ENCODE measurements around the gene STK16. TPM values are rescaled to one million over a fixed set of nuclear protein-coding genes. Genes with fewer than 3 reads are reported as not detected.

The STK16 gene
- polyA plus RNA-seq, 3 donors: 16.7 to 40.7 (median 17.8) TPM

DNA sequence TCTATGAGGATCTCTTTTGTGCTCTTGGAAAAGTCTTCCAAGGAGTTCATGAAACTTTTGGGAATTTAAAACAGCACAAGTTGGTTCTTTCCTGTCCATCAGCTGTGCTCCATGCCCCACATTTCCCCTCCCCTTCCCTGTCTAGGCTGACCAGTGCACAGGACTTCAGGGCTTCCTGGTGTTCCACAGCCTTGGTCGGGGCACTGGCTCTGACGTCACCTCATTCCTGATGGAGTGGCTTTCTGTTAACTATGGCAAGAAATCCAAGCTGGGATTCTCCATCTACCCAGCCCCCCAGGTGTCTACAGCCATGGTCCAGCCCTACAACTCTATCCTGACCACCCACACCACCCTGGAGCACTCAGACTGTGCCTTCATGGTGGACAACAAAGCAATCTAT is 25.7 kb downstream of the STK16 start:
- no peaks in the 10 kb centered on the region for H3K9me3 ChIP-seq (replicated peaks in 1 of 2; ENCODE audit: control insufficient read depth in 1 of 2, insufficient read depth in 1 of 2, low read length in 2 of 2)
- no peak overlapping the region for H3K4me2 ChIP-seq (replicated peaks; ENCODE audit: extremely low read depth, low read length, poor library complexity, severe bottlenecking)
- Mint-ChIP-seq H3K9me3 (no peaks in the 10 kb centered on the region), H3K4me1 (no peaks in the 10 kb centered on the region), H3K4me3 (no peak overlapping the region), H3K27me3 (ENCODE audit: low read depth in 3 of 3) (peaks cover 8 to 20% (median 19%) of the 10 kb centered on the region in 3 donors), H3K27ac (no peak overlapping the region), H3K36me3 (no peaks in the 10 kb centered on the region)
- no peak overlapping the region for H3K9ac ChIP-seq (ENCODE audit: insufficient read depth, low read length, poor library complexity, severe bottlenecking)
- H3K79me2 ChIP-seq (ENCODE audit: insufficient read depth, low read length): no peaks in the 10 kb centered on the region
- H3K36me3 ChIP-seq (replicated peaks in 1 of 2; ENCODE audit: control insufficient read depth in 1 of 2, insufficient read depth in 2 of 2, low read length in 2 of 2): no peaks in the 10 kb centered on the region
- no peaks in the 10 kb centered on the region for H3K27me3 ChIP-seq (ENCODE audit: control insufficient read depth in 2 of 2, insufficient read depth in 2 of 2, low read length in 2 of 2)
- H2AFZ ChIP-seq (ENCODE audit: insufficient read depth, low read depth, low read length, poor library complexity, severe bottlenecking): no peak overlapping the region
- TF ChIP-seq, protein P1, sequence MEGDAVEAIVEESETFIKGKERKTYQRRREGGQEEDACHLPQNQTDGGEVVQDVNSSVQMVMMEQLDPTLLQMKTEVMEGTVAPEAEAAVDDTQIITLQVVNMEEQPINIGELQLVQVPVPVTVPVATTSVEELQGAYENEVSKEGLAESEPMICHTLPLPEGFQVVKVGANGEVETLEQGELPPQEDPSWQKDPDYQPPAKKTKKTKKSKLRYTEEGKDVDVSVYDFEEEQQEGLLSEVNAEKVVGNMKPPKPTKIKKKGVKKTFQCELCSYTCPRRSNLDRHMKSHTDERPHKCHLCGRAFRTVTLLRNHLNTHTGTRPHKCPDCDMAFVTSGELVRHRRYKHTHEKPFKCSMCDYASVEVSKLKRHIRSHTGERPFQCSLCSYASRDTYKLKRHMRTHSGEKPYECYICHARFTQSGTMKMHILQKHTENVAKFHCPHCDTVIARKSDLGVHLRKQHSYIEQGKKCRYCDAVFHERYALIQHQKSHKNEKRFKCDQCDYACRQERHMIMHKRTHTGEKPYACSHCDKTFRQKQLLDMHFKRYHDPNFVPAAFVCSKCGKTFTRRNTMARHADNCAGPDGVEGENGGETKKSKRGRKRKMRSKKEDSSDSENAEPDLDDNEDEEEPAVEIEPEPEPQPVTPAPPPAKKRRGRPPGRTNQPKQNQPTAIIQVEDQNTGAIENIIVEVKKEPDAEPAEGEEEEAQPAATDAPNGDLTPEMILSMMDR (IDR thresholded peaks at IDR 0.05): no peak
- no peak for DNase-seq
- H3K4me1 ChIP-seq (ENCODE audit: control insufficient read depth in 1 of 2, insufficient read depth in 2 of 2, low read length in 2 of 2): no peaks in the 10 kb centered on the region
- H3K27ac ChIP-seq (ENCODE audit: low read depth in 1 of 2, low read length in 2 of 2): no peak overlapping the region
- no peak overlapping the region for H3K4me3 ChIP-seq (replicated peaks in 1 of 3; ENCODE audit: low read depth in 2 of 3, low read length in 3 of 3)
- 100% methylated on average over 2 of the region's 2 CpGs for WGBS (ENCODE audit: insufficient coverage)
- intact Hi-C loops (cut with micrococcal nuclease): no loop called here
- H4K20me1 ChIP-seq (ENCODE audit: insufficient read depth, low read length): no peaks in the 10 kb centered on the region

DNA sequence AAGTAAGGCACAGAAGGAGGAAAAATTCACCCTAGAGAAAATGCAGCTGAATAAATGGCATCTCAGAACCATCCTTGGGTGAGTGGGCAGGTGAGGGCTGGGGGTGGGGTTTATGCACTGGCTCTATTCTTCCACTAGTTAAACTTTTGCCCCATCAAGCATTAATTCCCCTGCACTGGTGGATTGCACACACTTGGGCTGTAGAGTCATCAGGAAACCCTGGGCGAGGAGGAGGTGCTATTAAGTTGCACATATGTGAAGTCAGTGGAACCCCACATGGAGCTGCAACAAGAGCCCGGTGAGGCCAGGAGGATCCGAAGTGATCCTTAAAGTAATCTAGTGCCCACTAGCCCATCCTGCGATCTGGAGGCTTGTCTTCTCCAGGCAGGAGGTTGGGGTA is 27.1 kb downstream of the STK16 start:
- Histone ChIP-seq H3K79me2 (ENCODE audit: insufficient read depth, low read length) (no peaks in the 10 kb centered on the region), H3K9me3 (replicated peaks in 1 of 2; ENCODE audit: control insufficient read depth in 1 of 2, insufficient read depth in 1 of 2, low read length in 2 of 2) (no peaks in the 10 kb centered on the region), H3K36me3 (replicated peaks in 1 of 2; ENCODE audit: control insufficient read depth in 1 of 2, insufficient read depth in 2 of 2, low read length in 2 of 2) (no peaks in the 10 kb centered on the region), H3K4me2 (replicated peaks; ENCODE audit: extremely low read depth, low read length, poor library complexity, severe bottlenecking) (no peak overlapping the region), H3K27me3 (ENCODE audit: control insufficient read depth in 2 of 2, insufficient read depth in 2 of 2, low read length in 2 of 2) (no peaks in the 10 kb centered on the region), H3K4me3 (replicated peaks in 1 of 3; ENCODE audit: low read depth in 2 of 3, low read length in 3 of 3) (no peak overlapping the region), H2AFZ (ENCODE audit: insufficient read depth, low read depth, low read length, poor library complexity, severe bottlenecking) (no peak overlapping the region), H3K9ac (ENCODE audit: insufficient read depth, low read length, poor library complexity, severe bottlenecking) (no peak overlapping the region), H3K27ac (ENCODE audit: low read depth in 1 of 2, low read length in 2 of 2) (no peak overlapping the region), H3K4me1 (ENCODE audit: control insufficient read depth in 1 of 2, insufficient read depth in 2 of 2, low read length in 2 of 2) (peaks cover 0 to under 1% of the 10 kb centered on the region in 2 donors), H4K20me1 (ENCODE audit: insufficient read depth, low read length) (no peaks in the 10 kb centered on the region)
- Mint-ChIP-seq H3K27ac (no peak overlapping the region), H3K36me3 (no peaks in the 10 kb centered on the region), H3K4me3 (peak overlapping the region in 1 of 2 donors; percentile 42), H3K27me3 (ENCODE audit: low read depth in 3 of 3) (peaks cover 8 to 21% (median 16%) of the 10 kb centered on the region in 3 donors), H3K4me1 (peaks cover under 1% of the 10 kb centered on the region), H3K9me3 (no peaks in the 10 kb centered on the region)
- TF ChIP-seq, protein P1 (IDR thresholded peaks at IDR 0.05): no peak
- DNase-seq: no peak
- 93% methylated on average over 3 of the region's 4 CpGs for WGBS (ENCODE audit: insufficient coverage)
- intact Hi-C loops (cut with micrococcal nuclease): no loop called here
